SK-N-MC (cell line): ENCODE data around the gene DTNA.

ENCODE experiments used
- DNase-seq: peaks from one replicate; pipeline ENCODE4 v3.0.0-alpha.2; 2011; ENCODE audit warnings: low read depth, low spot score
- H3K27ac ChIP-seq: fragments of 200-600 bp; sonication (generic); 2 replicates; pipeline ENCODE4 v1.5.1; 2016; ENCODE audit warnings: mixed run types
- H3K36me3 ChIP-seq: fragments of 200-600 bp; sonication (generic); 2 replicates; pipeline ENCODE4 v1.6.1; 2017; ENCODE audit warnings: antibody characterized with exemption, low read length, mixed read lengths; ENCODE audit not compliant: insufficient read depth
- H3K4me3 ChIP-seq: fragments of 200-600 bp; sonication (generic); 2 replicates; pipeline ENCODE4 v1.5.1; 2016
- H3K9ac ChIP-seq: fragments of 200-600 bp; sonication (generic); 2 replicates; pipeline ENCODE4 v1.8.0; 2017; ENCODE audit warnings: mixed run types, mixed read lengths; ENCODE audit not compliant: insufficient read length
- H3K9me3 ChIP-seq: fragments of 200-600 bp; sonication (generic); 2 replicates; pipeline ENCODE4 v1.6.1; 2017; ENCODE audit warnings: low read depth, mild to moderate bottlenecking, antibody characterized with exemption, low read length, moderate library complexity, mixed read lengths
- EZH2 ChIP-seq: fragments of 200-600 bp; sonication (generic); IDR thresholded peaks from one replicate; pipeline ENCODE4 v1.6.1; 2017; ENCODE audit warnings: antibody characterized with exemption
- FOXP2 ChIP-seq: optimal IDR thresholded peaks from 2 replicates; pipeline ENCODE3; 2011; ENCODE audit warnings: mild to moderate bottlenecking, moderate library complexity; ENCODE audit not compliant: insufficient read depth; ENCODE audit errors: extremely low read length, control extremely low read depth
- POLR2AphosphoS5 ChIP-seq: IDR thresholded peaks from 2 replicates; pipeline ENCODE4 v1.6.1; 2012; ENCODE audit warnings: mild to moderate bottlenecking, low read depth, low read length, borderline replicate concordance

The DTNA gene

GRCh38 chr18:34696671-34697070, 13.4 kb upstream of the DTNA start:
- Histone ChIP-seq H3K4me3 (no peak overlapping the region), H3K9ac (no peak overlapping the region), H3K9me3 (no peaks in the 10 kb centered on the region), H3K36me3 (no peaks in the 10 kb centered on the region), H3K27ac (no peak overlapping the region)
- TF ChIP-seq POLR2AphosphoS5, result no peak
- TF ChIP-seq EZH2, result no peak
- TF ChIP-seq FOXP2, result no peak
- no peak for DNase-seq

GRCh38 chr18:34697233-34697632, 12.9 kb upstream of the DTNA start:
- Histone ChIP-seq H3K36me3 (no peaks in the 10 kb centered on the region), H3K9me3 (no peaks in the 10 kb centered on the region), H3K9ac (no peak overlapping the region), H3K27ac (no peak overlapping the region), H3K4me3 (no peak overlapping the region)
- DNase-seq, result no peak
- TF ChIP-seq EZH2 (no peak), POLR2AphosphoS5 (no peak), FOXP2 (no peak)

DNA sequence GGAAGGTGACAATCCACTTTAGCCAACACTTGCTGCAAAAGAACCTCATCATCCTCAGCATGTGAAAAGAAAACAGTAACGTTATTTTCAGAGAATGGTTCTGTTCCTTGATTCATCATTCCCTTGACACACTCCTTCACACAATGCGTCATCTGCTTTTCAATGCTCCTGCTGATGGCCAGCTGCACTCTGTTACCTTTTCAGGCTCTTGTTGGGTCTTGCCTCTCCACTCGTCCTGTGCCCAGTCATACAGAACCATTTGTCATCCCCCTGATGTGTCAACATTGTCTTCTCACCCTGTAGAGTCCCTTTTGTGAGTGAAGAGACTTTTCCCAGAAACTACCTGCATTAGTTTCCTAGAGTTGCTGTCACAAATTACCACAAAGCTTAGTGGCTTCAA, 12.2 kb upstream of the DTNA start:
- no peak for DNase-seq
- Histone ChIP-seq H3K4me3 (no peak overlapping the region), H3K9ac (no peak overlapping the region), H3K27ac (no peak overlapping the region), H3K9me3 (no peaks in the 10 kb centered on the region), H3K36me3 (no peaks in the 10 kb centered on the region)
- TF ChIP-seq EZH2, result no peak
- no peak for TF ChIP-seq POLR2AphosphoS5
- TF ChIP-seq FOXP2, result no peak

- no peak for TF ChIP-seq FOXP2
- TF ChIP-seq EZH2, result no peak
- no peak for TF ChIP-seq POLR2AphosphoS5
- Histone ChIP-seq H3K9ac (no peak overlapping the region), H3K27ac (no peak overlapping the region), H3K36me3 (no peaks in the 10 kb centered on the region), H3K4me3 (no peak overlapping the region), H3K9me3 (no peaks in the 10 kb centered on the region)
- DNase-seq, result no peak
Observed at GRCh38 chr18:34701911-34702310, 8.2 kb upstream of the DTNA start.

GRCh38 chr18:34702814-34703213, 7.3 kb upstream of the DTNA start:
- H3K9ac ChIP-seq, result no peak overlapping the region
- H3K27ac ChIP-seq, result no peak overlapping the region
- H3K36me3 ChIP-seq, result no peaks in the 10 kb centered on the region
- TF ChIP-seq POLR2AphosphoS5, result no peak
- TF ChIP-seq FOXP2, result no peak
- TF ChIP-seq EZH2, result no peak
- DNase-seq, result no peak
- no peak overlapping the region for H3K4me3 ChIP-seq
- no peaks in the 10 kb centered on the region for H3K9me3 ChIP-seq

GRCh38 chr18:34704074-34704473, 6.0 kb upstream of the DTNA start:
- no peak for DNase-seq
- Histone ChIP-seq H3K27ac (no peak overlapping the region), H3K9me3 (no peaks in the 10 kb centered on the region), H3K9ac (no peak overlapping the region), H3K36me3 (no peaks in the 10 kb centered on the region), H3K4me3 (no peak overlapping the region)
- TF ChIP-seq FOXP2 (no peak), EZH2 (no peak), POLR2AphosphoS5 (no peak)

DNA sequence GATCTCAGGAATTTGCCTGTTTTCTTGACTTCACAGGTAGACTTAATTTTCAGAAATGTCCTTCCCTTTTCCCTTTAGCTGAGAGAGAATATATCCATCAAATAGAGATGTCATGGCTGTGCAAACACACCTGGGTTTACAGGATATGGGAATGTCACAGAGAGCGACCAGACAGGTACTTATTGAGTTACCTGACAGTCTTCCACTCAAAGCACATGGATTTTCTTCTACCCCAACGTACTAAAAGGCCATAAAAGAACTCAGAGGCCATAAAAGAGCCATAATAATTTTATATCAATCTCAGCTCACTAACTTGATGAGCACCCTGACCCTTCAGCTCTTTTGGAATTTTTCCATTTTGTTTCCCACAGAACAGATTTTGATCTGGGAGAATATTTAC, 5.3 kb upstream of the DTNA start:
- TF ChIP-seq FOXP2 (no peak), EZH2 (no peak), POLR2AphosphoS5 (no peak)
- H3K9ac ChIP-seq, result no peak overlapping the region
- H3K4me3 ChIP-seq, result no peak overlapping the region
- H3K27ac ChIP-seq, result no peak overlapping the region
- H3K9me3 ChIP-seq, result no peaks in the 10 kb centered on the region
- no peaks in the 10 kb centered on the region for H3K36me3 ChIP-seq
- DNase-seq, result no peak

DNA sequence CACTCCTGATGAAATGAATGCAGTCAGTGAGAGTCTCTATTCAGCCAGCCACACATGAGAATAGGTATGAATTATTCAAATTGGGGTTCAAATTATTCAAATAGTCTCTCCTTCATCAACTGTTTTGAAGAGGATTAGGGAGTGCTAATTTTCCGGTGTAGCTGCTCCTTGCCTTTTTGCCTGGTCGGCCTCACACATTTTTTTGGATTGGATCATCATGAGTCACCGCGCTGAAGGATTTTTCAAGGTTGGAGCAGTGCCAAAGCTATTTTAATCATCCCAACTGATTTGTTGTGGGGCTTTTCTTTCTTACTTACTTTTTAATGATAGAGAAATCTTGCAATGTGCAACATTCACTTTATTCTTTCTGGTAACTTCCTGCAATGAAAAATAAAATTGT, 2.4 kb upstream of the DTNA start:
- Histone ChIP-seq H3K4me3 (peak overlapping the region; percentile 57), H3K36me3 (no peaks in the 10 kb centered on the region), H3K9ac (no peak overlapping the region), H3K27ac (peak overlapping the region; percentile 98), H3K9me3 (no peaks in the 10 kb centered on the region)
- peak; percentile 84 for DNase-seq
- TF ChIP-seq POLR2AphosphoS5, result no peak
- no peak for TF ChIP-seq EZH2
- no peak for TF ChIP-seq FOXP2

DNA sequence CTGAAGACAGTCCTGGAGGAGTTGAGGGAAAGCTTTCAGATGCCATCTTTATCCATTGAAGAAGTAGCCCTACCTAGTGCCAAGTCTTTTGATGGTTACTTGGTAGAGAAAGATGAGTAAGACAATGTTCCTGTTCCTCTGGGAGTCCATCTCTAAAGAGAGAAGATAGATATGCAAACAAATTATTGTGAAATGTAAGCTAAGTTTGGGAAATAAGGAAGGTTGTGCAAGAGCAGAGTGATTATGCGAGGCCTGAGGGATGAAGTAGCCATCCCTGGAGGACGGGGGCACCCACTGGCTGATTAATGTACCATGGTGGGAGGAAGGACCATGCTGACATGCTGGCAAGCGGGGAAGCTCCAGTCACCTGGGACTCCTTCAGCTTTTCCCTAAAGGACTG, 994 bp upstream of the DTNA start:
- Histone ChIP-seq H3K4me3 (peak overlapping the region; percentile 85), H3K36me3 (no peaks in the 10 kb centered on the region; the same call in 1 of the 2 replicates), H3K9me3 (no peaks in the 10 kb centered on the region), H3K9ac (no peak overlapping the region), H3K27ac (peak overlapping the region; percentile 98)
- TF ChIP-seq FOXP2 (no peak), POLR2AphosphoS5 (no peak), EZH2 (no peak)
- no peak for DNase-seq
